Brain microvascular endothelial cell (primary cell): ENCODE data around the gene STK39.

Experiments used
- DNase-seq: peaks from one replicate; pipeline ENCODE4 v3.0.0-alpha.2; 2020
- H3K27ac ChIP-seq: fragments of 250-450 bp; sonication (Bioruptor Pico); 2 replicates; pipeline ENCODE4 v1.5.1; 2020; ENCODE audit warnings: mild to moderate bottlenecking, moderate library complexity
- H3K27me3 ChIP-seq: fragments of 250-450 bp; sonication (Bioruptor Pico); replicated peaks from 2 replicates; pipeline ENCODE4 v1.5.1; 2020; ENCODE audit warnings: mild to moderate bottlenecking
- H3K36me3 ChIP-seq: fragments of 250-450 bp; sonication (Bioruptor Pico); replicated peaks from 2 replicates; pipeline ENCODE4 v1.5.1; 2020; ENCODE audit warnings: mild to moderate bottlenecking
- H3K4me3 ChIP-seq: 2 replicates; pipeline ENCODE4 v1.5.1; 2011; ENCODE audit warnings: low read depth, mild to moderate bottlenecking, control low read depth, low read length, moderate library complexity
- in situ Hi-C: cut with HindIII; loops from 2 replicates; pipeline ENCODE4 v1.10.0; 2017; ENCODE audit warnings: low sequenced_read_pairs, low pct_ligation_motif_present
- TF ChIP-seq, protein P1 (sequence below): IDR thresholded peaks from 2 replicates; pipeline ENCODE4 v1.5.1; 2011; ENCODE audit warnings: low read depth, mild to moderate bottlenecking, moderate library complexity, low read length, control low read depth, inconsistent platforms; ENCODE audit errors: missing control alignments

Gene STK39

DNA sequence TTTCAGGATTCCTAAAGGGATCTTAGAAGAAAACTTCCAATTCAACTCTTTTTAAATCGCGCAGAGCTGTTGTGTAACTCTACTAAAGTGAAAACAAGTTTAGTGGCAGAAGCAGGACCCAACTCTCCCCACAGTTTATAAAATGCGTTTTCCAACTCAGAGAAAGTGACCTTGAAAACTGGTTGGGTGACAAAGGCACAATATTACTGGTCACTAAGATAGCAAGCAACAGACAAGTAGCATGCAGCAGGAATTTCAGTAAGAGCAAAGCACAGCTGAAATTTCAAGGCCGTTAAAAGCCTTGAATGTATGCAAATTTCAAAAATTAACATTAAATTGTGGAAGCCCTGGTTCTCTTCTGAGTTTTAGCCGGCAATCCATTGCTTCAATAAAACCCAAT lies 66.9 kb downstream of the STK39 start:
- in situ Hi-C loops, result no loop called here
- no peak for DNase-seq
- H3K4me3 ChIP-seq, result no peak overlapping the region
- H3K36me3 ChIP-seq, result no peaks in the 10 kb centered on the region
- H3K27me3 ChIP-seq, result no peaks in the 10 kb centered on the region
- TF ChIP-seq, protein P1, sequence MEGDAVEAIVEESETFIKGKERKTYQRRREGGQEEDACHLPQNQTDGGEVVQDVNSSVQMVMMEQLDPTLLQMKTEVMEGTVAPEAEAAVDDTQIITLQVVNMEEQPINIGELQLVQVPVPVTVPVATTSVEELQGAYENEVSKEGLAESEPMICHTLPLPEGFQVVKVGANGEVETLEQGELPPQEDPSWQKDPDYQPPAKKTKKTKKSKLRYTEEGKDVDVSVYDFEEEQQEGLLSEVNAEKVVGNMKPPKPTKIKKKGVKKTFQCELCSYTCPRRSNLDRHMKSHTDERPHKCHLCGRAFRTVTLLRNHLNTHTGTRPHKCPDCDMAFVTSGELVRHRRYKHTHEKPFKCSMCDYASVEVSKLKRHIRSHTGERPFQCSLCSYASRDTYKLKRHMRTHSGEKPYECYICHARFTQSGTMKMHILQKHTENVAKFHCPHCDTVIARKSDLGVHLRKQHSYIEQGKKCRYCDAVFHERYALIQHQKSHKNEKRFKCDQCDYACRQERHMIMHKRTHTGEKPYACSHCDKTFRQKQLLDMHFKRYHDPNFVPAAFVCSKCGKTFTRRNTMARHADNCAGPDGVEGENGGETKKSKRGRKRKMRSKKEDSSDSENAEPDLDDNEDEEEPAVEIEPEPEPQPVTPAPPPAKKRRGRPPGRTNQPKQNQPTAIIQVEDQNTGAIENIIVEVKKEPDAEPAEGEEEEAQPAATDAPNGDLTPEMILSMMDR, result no peak
- H3K27ac ChIP-seq, result no peak overlapping the region

GRCh38 chr2:168179592-168179991 lies 67.8 kb downstream of the STK39 start:
- in situ Hi-C loops, result no loop called here
- H3K4me3 ChIP-seq, result no peak overlapping the region
- no peak for DNase-seq
- TF ChIP-seq, protein P1, result no peak
- H3K27ac ChIP-seq, result no peak overlapping the region
- H3K27me3 ChIP-seq, result no peaks in the 10 kb centered on the region
- no peaks in the 10 kb centered on the region for H3K36me3 ChIP-seq

DNA sequence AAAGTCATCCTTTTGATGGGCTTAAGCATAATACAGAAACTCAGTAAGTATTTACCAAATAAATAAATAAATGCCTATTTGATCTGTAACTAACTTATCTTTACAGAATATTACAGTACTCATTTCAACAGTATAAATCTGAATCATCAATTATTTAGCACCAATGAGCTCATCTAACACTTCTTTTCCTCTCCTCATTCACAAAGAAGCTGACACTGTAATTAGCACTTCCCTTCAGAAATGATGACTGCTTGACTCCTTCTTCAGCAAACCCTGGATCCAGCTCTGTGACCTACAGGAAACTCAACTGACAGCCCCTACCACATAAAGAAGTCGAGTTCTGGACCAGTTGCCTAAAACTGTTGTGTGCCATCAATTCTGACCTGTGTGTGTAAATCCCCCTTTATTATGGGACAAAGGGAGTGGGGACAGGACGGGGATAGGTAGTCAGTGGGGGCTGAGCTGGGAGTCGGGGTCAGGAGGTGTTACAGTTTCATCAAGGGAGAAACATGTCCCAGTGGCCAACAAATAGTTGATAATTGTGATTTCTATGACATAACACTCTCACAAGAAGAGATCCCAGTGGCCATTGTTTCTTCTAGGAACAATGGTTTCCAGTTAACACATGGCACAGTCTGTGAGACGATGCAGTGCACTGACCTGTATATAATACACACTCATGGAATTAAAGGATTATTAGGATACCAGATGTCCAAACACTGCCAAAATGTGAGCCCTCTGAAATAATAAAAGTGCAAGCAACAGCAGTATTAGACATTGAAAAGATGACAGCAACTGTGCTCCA lies 68.7 kb downstream of the STK39 start:
- in situ Hi-C loops, result no loop called here
- TF ChIP-seq, protein P1, result no peak
- Histone ChIP-seq H3K4me3 (no peak overlapping the region), H3K27me3 (no peaks in the 10 kb centered on the region), H3K27ac (no peak overlapping the region), H3K36me3 (no peaks in the 10 kb centered on the region)
- DNase-seq, result no peak

- H3K4me3 ChIP-seq, result no peak overlapping the region
- DNase-seq, result no peak
- in situ Hi-C loops, result no loop called here
- TF ChIP-seq, protein P1, result no peak
- H3K27ac ChIP-seq, result no peak overlapping the region
- H3K36me3 ChIP-seq, result no peaks in the 10 kb centered on the region
- H3K27me3 ChIP-seq, result no peaks in the 10 kb centered on the region
Measured at GRCh38 chr2:168176402-168176801, 71.0 kb downstream of the STK39 start.

DNA sequence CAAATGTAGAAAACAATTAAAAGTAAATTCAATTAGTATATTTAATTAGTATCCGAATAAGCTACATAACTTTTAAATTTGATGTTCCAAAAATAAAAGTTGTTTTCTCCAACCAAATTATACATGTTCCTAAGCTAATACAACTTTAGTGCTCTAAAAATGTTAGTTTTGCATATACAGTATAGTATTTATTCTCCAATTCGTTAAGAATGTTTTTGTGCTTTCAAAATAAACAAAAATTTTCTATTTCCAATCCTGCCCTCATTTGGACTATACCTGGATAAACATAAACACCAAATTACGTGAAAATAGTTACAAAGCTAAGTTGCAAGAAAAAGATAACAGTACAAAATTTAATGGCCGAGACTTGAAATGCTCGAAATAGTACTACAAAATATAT lies 71.9 kb downstream of the STK39 start:
- Histone ChIP-seq H3K4me3 (no peak overlapping the region), H3K36me3 (no peaks in the 10 kb centered on the region), H3K27me3 (no peaks in the 10 kb centered on the region), H3K27ac (no peak overlapping the region)
- no peak for DNase-seq
- TF ChIP-seq, protein P1, result no peak
- in situ Hi-C loops, result no loop called here

DNA sequence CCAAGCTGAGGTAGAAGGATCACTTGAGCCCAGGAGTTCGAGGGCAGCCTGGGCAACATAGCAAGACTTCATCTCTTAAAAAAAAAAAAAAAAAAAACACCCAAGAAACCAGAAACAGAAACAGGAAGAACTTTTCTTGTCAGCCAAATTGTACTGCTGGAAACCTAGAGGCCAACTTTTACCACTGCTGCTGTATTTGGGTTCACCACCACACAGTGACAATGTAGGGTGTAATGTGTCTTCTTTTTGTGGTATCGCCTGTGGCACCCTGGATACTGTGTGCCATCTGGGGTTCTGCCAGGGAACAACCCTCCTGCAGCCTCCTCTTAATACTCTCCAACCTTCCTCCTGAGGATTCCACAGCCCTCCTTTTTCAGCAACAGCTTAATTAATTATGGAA lies 72.6 kb downstream of the STK39 start:
- Histone ChIP-seq H3K4me3 (no peak overlapping the region), H3K27me3 (no peaks in the 10 kb centered on the region), H3K36me3 (no peaks in the 10 kb centered on the region), H3K27ac (no peak overlapping the region)
- in situ Hi-C loops, result no loop called here
- TF ChIP-seq, protein P1, result no peak
- no peak for DNase-seq
